Immature natural killer cell (primary cell): Measurements from ENCODE around the gene SGTB. TPM values are rescaled to one million over a fixed set of nuclear protein-coding genes. Genes with fewer than 3 reads are reported as not detected.

Source experiments
- DNase-seq, 3 donors: peaks; one replicate each; pipeline ENCODE4 v3.0.0; 2022; ENCODE audit warnings: mixed read lengths in 1 of 3
- H3K27ac Mint-ChIP-seq, 6 donors: one replicate each; pipeline ENCODE4 v1.8.0; 2020; ENCODE audit warnings: mixed read lengths in 6 of 6, mild to moderate bottlenecking in 5 of 6, inconsistent platforms in 4 of 6, moderate library complexity in 3 of 6
- H3K27me3 Mint-ChIP-seq, 3 donors: one replicate each; pipeline ENCODE4 v1.8.0; 2020 to 2021; ENCODE audit warnings: low read depth in 3 of 3, mild to moderate bottlenecking in 3 of 3, mixed read lengths in 3 of 3, moderate library complexity in 3 of 3, inconsistent platforms in 1 of 3
- H3K36me3 Mint-ChIP-seq, 3 donors: one replicate each; pipeline ENCODE4 v1.8.0; 2020; ENCODE audit warnings: mixed read lengths in 3 of 3, inconsistent platforms in 2 of 3, mild to moderate bottlenecking in 2 of 3
- H3K4me1 Mint-ChIP-seq, 2 donors: one replicate each; pipeline ENCODE4 v1.8.0; 2020; ENCODE audit warnings: inconsistent platforms in 2 of 2, mild to moderate bottlenecking in 2 of 2, mixed read lengths in 2 of 2, moderate library complexity in 1 of 2
- H3K4me3 Mint-ChIP-seq, 5 donors: one replicate each; pipeline ENCODE4 v1.8.0; 2020; ENCODE audit warnings: mild to moderate bottlenecking in 5 of 5, mixed read lengths in 5 of 5, inconsistent platforms in 3 of 5, moderate library complexity in 3 of 5
- H3K9me3 Mint-ChIP-seq, 6 donors: one replicate each; pipeline ENCODE4 v1.8.0; 2020; ENCODE audit warnings: mild to moderate bottlenecking in 6 of 6, mixed read lengths in 6 of 6, inconsistent platforms in 4 of 6, moderate library complexity in 3 of 6
- polyA plus RNA-seq, 3 donors: library from polyadenylated mRNA; unstranded; fragments of 300-500 nt; fragmentation: Illumina TruSeq; gene quantifications; one replicate each; pipeline ENCODE4 v1.2.3, GENCODE V29; 2021

Gene SGTB
- 1 to 10 TPM; 1.7 to 2.8 (median 2.4) TPM for polyA plus RNA-seq

GRCh38 chr5:65721720-65722574, at the start of gene SGTB, which contains the start of gene NLN:
TSS of gene SGTB (minus strand) at chr5:65722109. CDS start at chr5:65720807, 1,302 bp downstream.
TSS of gene NLN (plus strand) at chr5:65722205. CDS start at chr5:65722374, 169 bp downstream.
- H3K27ac Mint-ChIP-seq = peak within 1 kb of the TSS; percentile 48 to 87 (median 72)

GRCh38 chr5:65771266-65771665, 49.4 kb upstream of the SGTB start:
- Mint-ChIP-seq H3K4me3 (no peak overlapping the region), H3K9me3 (peaks cover 0 to 5% (median 0%) of the 10 kb centered on the region in 6 donors), H3K27me3 (no peaks in the 10 kb centered on the region), H3K4me1 (no peaks in the 10 kb centered on the region), H3K27ac (no peak overlapping the region), H3K36me3 (peaks cover 4 to 9% (median 5%) of the 10 kb centered on the region in 3 donors)
- DNase-seq = no peak

More at GRCh38 chr5:65721720-65722574, at the start of gene SGTB, which contains the start of gene NLN:
- DNase-seq = peak; percentile 79 to 85 (median 82)
- Mint-ChIP-seq H3K9me3 (no peaks in the 10 kb centered on the region), H3K4me1 (peaks cover 21 to 37% of the 10 kb centered on the region in 2 donors), H3K36me3 (no peaks in the 10 kb centered on the region), H3K4me3 (peak within 1 kb of the TSS; percentile 84 to 96 (median 87)), H3K27me3 (peaks cover 2 to 8% (median 5%) of the 10 kb centered on the region in 3 donors)

GRCh38 chr5:65769539-65769938, 47.6 kb upstream of the SGTB start:
- no peak overlapping the region for H3K4me3 Mint-ChIP-seq
- no peaks in the 10 kb centered on the region for H3K27me3 Mint-ChIP-seq
- peaks cover 0 to 5% (median 0%) of the 10 kb centered on the region in 6 donors for H3K9me3 Mint-ChIP-seq
- DNase-seq = no peak
- H3K27ac Mint-ChIP-seq = no peak overlapping the region
- no peaks in the 10 kb centered on the region for H3K4me1 Mint-ChIP-seq
- H3K36me3 Mint-ChIP-seq = peaks cover 4 to 9% (median 5%) of the 10 kb centered on the region in 3 donors

- Mint-ChIP-seq H3K36me3 (peaks cover 4 to 9% (median 5%) of the 10 kb centered on the region in 3 donors), H3K27ac (no peak overlapping the region), H3K4me3 (no peak overlapping the region), H3K4me1 (no peaks in the 10 kb centered on the region), H3K27me3 (no peaks in the 10 kb centered on the region), H3K9me3 (peaks cover 0 to 5% (median 0%) of the 10 kb centered on the region in 6 donors)
- DNase-seq = no peak
Observed at GRCh38 chr5:65768723-65769346, 46.9 kb upstream of the SGTB start.

GRCh38 chr5:65767565-65767964, 45.7 kb upstream of the SGTB start:
- Mint-ChIP-seq H3K4me1 (no peaks in the 10 kb centered on the region), H3K36me3 (peaks cover 4 to 9% (median 5%) of the 10 kb centered on the region in 3 donors), H3K4me3 (no peak overlapping the region), H3K27ac (no peak overlapping the region), H3K27me3 (no peaks in the 10 kb centered on the region), H3K9me3 (peaks cover 0 to 5% (median 0%) of the 10 kb centered on the region in 6 donors)
- DNase-seq = no peak

- H3K27me3 Mint-ChIP-seq = peaks cover 0 to 2% (median 0%) of the 10 kb centered on the region in 3 donors
- no peak for DNase-seq
- H3K9me3 Mint-ChIP-seq = peaks cover 0 to 5% (median 0%) of the 10 kb centered on the region in 6 donors
- H3K27ac Mint-ChIP-seq = no peak overlapping the region
- H3K4me1 Mint-ChIP-seq = no peaks in the 10 kb centered on the region
- no peak overlapping the region for H3K4me3 Mint-ChIP-seq
- H3K36me3 Mint-ChIP-seq = peaks cover 4 to 9% (median 5%) of the 10 kb centered on the region in 3 donors
Observed at GRCh38 chr5:65766781-65767180, 44.9 kb upstream of the SGTB start.

- Mint-ChIP-seq H3K27ac (no peak overlapping the region), H3K27me3 (peaks cover 0 to 2% (median 0%) of the 10 kb centered on the region in 3 donors), H3K9me3 (peaks cover 0 to 5% (median 0%) of the 10 kb centered on the region in 6 donors), H3K4me3 (no peak overlapping the region), H3K4me1 (peaks cover under 1 to 3% of the 10 kb centered on the region in 2 donors), H3K36me3 (peaks cover 4 to 9% (median 5%) of the 10 kb centered on the region in 3 donors)
- no peak for DNase-seq
Observed at GRCh38 chr5:65766175-65766574, 44.3 kb upstream of the SGTB start.

GRCh38 chr5:65765582-65765981, 43.7 kb upstream of the SGTB start:
- peaks cover 6 to 7% of the 10 kb centered on the region in 2 donors for H3K4me1 Mint-ChIP-seq

GRCh38 chr5:65762234-65762633, 40.3 kb upstream of the SGTB start:
- Mint-ChIP-seq H3K4me1 (peaks cover 6 to 7% of the 10 kb centered on the region in 2 donors), H3K27me3 (peaks cover 0 to 2% (median 2%) of the 10 kb centered on the region in 3 donors), H3K27ac (no peak overlapping the region), H3K36me3 (peaks cover 0 to 3% (median 0%) of the 10 kb centered on the region in 3 donors), H3K4me3 (no peak overlapping the region), H3K9me3 (no peaks in the 10 kb centered on the region)
- no peak for DNase-seq

More at GRCh38 chr5:65765582-65765981, 43.7 kb upstream of the SGTB start:
- H3K9me3 Mint-ChIP-seq = peaks cover 0 to 5% (median 0%) of the 10 kb centered on the region in 6 donors
- H3K27ac Mint-ChIP-seq = no peak overlapping the region
- DNase-seq = no peak
- H3K36me3 Mint-ChIP-seq = peaks cover 4 to 9% (median 5%) of the 10 kb centered on the region in 3 donors
- H3K27me3 Mint-ChIP-seq = peaks cover 0 to 2% (median 0%) of the 10 kb centered on the region in 3 donors
- H3K4me3 Mint-ChIP-seq = no peak overlapping the region

GRCh38 chr5:65760504-65761275, 38.8 kb upstream of the SGTB start:
- Mint-ChIP-seq H3K4me1 (peaks cover 6 to 7% of the 10 kb centered on the region in 2 donors), H3K36me3 (no peaks in the 10 kb centered on the region), H3K27me3 (peaks cover 0 to 2% (median 2%) of the 10 kb centered on the region in 3 donors), H3K4me3 (peak overlapping the region in 2 of 5 donors; percentile 3 to 18), H3K27ac (no peak overlapping the region), H3K9me3 (no peaks in the 10 kb centered on the region)
- DNase-seq = peak; percentile 56 to 72 (median 65)

GRCh38 chr5:65758546-65759144, 36.7 kb upstream of the SGTB start:
- Mint-ChIP-seq H3K4me1 (peaks cover 6 to 7% of the 10 kb centered on the region in 2 donors), H3K9me3 (no peaks in the 10 kb centered on the region), H3K36me3 (no peaks in the 10 kb centered on the region), H3K27ac (no peak overlapping the region), H3K27me3 (peaks cover 0 to 2% (median 2%) of the 10 kb centered on the region in 3 donors), H3K4me3 (no peak overlapping the region)
- DNase-seq = no peak

GRCh38 chr5:65753189-65753588, 31.3 kb upstream of the SGTB start:
- Mint-ChIP-seq H3K4me3 (no peak overlapping the region), H3K9me3 (no peaks in the 10 kb centered on the region), H3K4me1 (no peaks in the 10 kb centered on the region), H3K27ac (no peak overlapping the region), H3K36me3 (no peaks in the 10 kb centered on the region), H3K27me3 (peaks cover 1 to 6% (median 3%) of the 10 kb centered on the region in 3 donors)
- no peak for DNase-seq

- H3K27me3 Mint-ChIP-seq = peaks cover 1 to 6% (median 3%) of the 10 kb centered on the region in 3 donors
- no peaks in the 10 kb centered on the region for H3K4me1 Mint-ChIP-seq
- no peak for DNase-seq
- no peak overlapping the region for H3K4me3 Mint-ChIP-seq
- H3K36me3 Mint-ChIP-seq = no peaks in the 10 kb centered on the region
- no peaks in the 10 kb centered on the region for H3K9me3 Mint-ChIP-seq
- H3K27ac Mint-ChIP-seq = no peak overlapping the region
Observed at GRCh38 chr5:65750938-65751337, 29.0 kb upstream of the SGTB start.
